ENCODE data around the gene CDC73. TPM values are rescaled to one million over a fixed set of nuclear protein-coding genes. Genes with fewer than 3 reads are reported as not detected.

Gene CDC73
- total RNA-seq, 2 experiments from 2014 or later: 50.8 to 55.2 TPM

GRCh38 chr1:193234530-193234929 is 112.7 kb downstream of the CDC73 start:
- POLR2A ChIA-PET: no interaction called here
- ATAC-seq (ENCODE audit: low read depth): no peak
- Mint-ChIP-seq H3K27ac (no peak overlapping the region), H3K4me1 (peaks cover 2% of the 10 kb centered on the region), H3K4me3 (no peak overlapping the region), H3K27me3 (no peaks in the 10 kb centered on the region), H3K9me3 (peaks cover 2% of the 10 kb centered on the region), H3K36me3 (peaks cover 48% of the 10 kb centered on the region)
- no peak for DNase-seq

DNA sequence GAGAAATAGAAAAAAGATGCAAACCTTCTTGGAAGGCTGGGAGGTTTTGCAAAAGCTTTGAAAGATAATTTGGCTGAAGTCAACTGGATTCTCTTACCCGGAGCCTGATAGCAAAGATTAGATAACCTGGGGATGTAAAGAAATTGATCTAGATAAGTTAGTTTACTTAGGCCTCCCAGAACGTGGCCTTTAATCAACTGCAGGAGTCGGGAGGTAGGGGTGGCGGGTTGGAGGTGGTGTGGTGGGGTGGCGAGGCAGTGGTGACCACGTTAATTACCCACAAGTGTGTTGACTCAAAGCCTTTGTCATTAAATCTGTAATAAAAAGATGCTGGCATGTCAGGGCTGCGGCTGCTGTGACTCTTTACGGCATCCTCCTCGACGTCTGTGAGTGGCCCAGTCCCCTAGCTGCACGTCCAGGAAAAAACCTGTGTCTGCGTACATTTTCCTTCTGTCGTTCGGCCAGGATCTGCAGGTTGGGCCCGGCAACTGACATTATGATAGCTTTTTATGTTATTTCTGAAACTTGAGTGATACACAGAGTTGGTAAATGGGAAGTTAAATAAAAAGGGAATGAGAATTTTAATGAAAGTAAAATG is 115.6 kb downstream of the CDC73 start:
- ATAC-seq (ENCODE audit: low read depth) (no peak), DNase-seq (no peak)
- peaks cover 6% of the 10 kb centered on the region for H3K9me3 Mint-ChIP-seq
- peaks cover 67% of the 10 kb centered on the region for H3K36me3 Mint-ChIP-seq
- no peak overlapping the region for H3K4me3 Mint-ChIP-seq
- POLR2A ChIA-PET: no interaction called here
- peaks cover 21% of the 10 kb centered on the region for H3K4me1 Mint-ChIP-seq
- no peaks in the 10 kb centered on the region for H3K27me3 Mint-ChIP-seq
- no peak overlapping the region for H3K27ac Mint-ChIP-seq

DNA sequence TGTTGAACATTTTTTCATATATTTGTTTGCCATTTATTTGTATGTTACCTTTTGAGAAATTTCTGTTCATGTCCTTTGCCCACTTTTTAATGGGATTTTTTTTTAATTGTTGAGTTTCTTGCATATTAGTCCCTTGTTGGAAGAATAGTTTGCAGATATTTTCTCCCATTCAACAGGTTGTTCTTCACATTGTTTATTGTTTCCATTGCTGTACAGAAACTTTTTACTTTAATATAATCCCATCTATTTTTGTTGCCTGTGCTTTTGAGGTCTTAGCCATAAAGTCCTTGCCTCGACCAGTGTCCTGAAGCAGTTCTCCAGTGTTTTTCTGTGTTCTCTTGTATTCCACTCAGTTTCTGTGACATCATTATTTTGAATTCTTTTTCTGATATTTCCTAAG is 118.8 kb downstream of the CDC73 start:
- POLR2A ChIA-PET: no interaction called here
- DNase-seq (no peak), ATAC-seq (ENCODE audit: low read depth) (no peak)
- Mint-ChIP-seq H3K4me1 (peaks cover 19% of the 10 kb centered on the region), H3K27ac (peak overlapping the region; percentile 11), H3K27me3 (no peaks in the 10 kb centered on the region), H3K36me3 (peaks cover 62% of the 10 kb centered on the region), H3K9me3 (peaks cover 4% of the 10 kb centered on the region), H3K4me3 (peak overlapping the region; percentile 39)

DNA sequence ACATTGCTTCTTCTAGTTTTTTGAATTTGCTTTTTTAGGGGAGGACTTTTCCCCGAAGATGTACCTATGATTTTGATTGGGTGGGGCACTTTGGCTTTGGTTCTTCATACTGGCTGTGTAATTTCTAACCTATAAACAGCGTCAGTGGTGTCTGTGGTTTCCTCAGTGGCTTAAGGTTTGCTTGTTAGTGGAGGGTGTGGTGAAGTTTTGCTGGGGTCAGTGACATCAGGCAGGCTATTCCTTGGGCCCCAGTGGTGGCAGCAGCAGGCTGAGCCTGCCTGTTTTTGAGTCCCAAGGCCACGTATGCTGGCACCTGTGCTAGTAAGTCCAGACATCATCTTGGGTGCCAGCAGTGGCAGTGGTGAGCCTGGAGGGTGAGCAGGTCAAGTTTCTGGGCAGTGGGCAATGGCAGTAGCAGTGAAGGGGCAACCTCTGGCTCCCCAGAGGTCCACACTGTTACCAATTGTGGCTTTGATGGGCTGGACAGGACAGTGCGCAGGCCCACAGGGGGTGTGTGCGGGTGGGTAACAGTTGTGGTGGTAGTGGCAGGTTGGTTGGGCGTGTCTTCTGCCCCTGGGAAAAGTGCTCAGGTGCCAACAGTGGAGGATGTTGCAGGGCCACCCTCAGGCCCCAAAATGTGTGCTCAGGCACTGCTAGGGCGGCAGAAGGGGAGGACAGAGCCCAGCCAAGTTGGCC is 119.4 kb downstream of the CDC73 start:
- no peak for DNase-seq
- H3K4me1 Mint-ChIP-seq: peaks cover 19% of the 10 kb centered on the region
- peak overlapping the region; percentile 39 for H3K4me3 Mint-ChIP-seq
- peak overlapping the region; percentile 46 for H3K27ac Mint-ChIP-seq
- peak; percentile 63 for ATAC-seq (ENCODE audit: low read depth)
- H3K9me3 Mint-ChIP-seq: peaks cover 4% of the 10 kb centered on the region
- POLR2A ChIA-PET: no interaction called here
- no peaks in the 10 kb centered on the region for H3K27me3 Mint-ChIP-seq
- H3K36me3 Mint-ChIP-seq: peaks cover 60% of the 10 kb centered on the region

GRCh38 chr1:193242000-193242399 is 120.2 kb downstream of the CDC73 start:
- H3K4me3 Mint-ChIP-seq: no peak overlapping the region
- H3K27ac Mint-ChIP-seq: no peak overlapping the region
- POLR2A ChIA-PET: no interaction called here
- DNase-seq (no peak), ATAC-seq (ENCODE audit: low read depth) (no peak)
- H3K4me1 Mint-ChIP-seq: peaks cover 19% of the 10 kb centered on the region
- no peaks in the 10 kb centered on the region for H3K27me3 Mint-ChIP-seq
- peaks cover 59% of the 10 kb centered on the region for H3K36me3 Mint-ChIP-seq
- peaks cover 4% of the 10 kb centered on the region for H3K9me3 Mint-ChIP-seq

GRCh38 chr1:193249187-193249586 is 127.4 kb downstream of the CDC73 start:
- POLR2A ChIA-PET: no interaction called here
- Mint-ChIP-seq H3K9me3 (no peaks in the 10 kb centered on the region), H3K36me3 (peaks cover 38% of the 10 kb centered on the region), H3K4me3 (no peak overlapping the region), H3K27me3 (no peaks in the 10 kb centered on the region), H3K4me1 (no peaks in the 10 kb centered on the region), H3K27ac (no peak overlapping the region)
- DNase-seq (no peak), ATAC-seq (ENCODE audit: low read depth) (no peak)

DNA sequence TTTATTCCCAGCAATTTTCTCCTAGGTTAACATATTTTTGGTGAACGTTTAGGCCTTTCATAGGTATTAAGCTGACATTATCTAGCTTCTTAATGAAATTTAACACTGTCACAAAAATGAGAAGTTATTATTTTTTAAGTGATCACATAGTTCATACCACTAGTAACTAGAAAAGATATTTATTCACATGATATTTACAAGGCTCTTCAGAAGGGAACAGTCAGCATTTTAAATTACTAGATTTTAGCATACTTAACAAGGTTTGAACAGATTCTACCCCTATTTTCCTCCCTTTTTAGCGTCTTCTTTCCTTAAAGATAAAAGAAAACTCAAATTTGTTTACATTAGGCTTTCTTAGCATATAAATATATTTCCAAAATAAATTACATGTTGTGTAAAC is 130.1 kb downstream of the CDC73 start:
- no peaks in the 10 kb centered on the region for H3K27me3 Mint-ChIP-seq
- POLR2A ChIA-PET: no interaction called here
- no peaks in the 10 kb centered on the region for H3K4me1 Mint-ChIP-seq
- DNase-seq (no peak), ATAC-seq (ENCODE audit: low read depth) (no peak)
- H3K27ac Mint-ChIP-seq: no peak overlapping the region
- no peak overlapping the region for H3K4me3 Mint-ChIP-seq
- no peaks in the 10 kb centered on the region for H3K9me3 Mint-ChIP-seq
- H3K36me3 Mint-ChIP-seq: peaks cover 27% of the 10 kb centered on the region

DNA sequence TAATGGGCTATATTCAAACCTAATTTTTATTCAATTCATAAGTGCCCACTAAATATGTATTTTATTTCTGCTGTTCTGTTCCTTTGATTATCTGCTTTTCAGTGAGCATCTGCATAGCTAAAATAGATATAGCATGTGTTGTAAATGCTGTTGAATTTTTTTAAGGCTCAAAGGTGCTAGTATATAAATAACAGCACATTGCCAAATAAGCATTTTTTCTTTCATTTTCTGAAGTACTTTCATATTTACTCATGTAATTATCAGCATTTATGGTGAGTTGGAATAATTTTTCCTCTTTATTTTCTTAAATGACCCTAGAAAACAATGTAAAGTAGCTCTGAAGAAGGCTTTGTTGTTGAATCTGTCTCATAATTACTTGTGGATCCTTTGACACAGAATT is 134.2 kb downstream of the CDC73 start:
- ATAC-seq (ENCODE audit: low read depth) (no peak), DNase-seq (no peak)
- Mint-ChIP-seq H3K36me3 (peaks cover 10% of the 10 kb centered on the region), H3K4me3 (no peak overlapping the region), H3K27ac (no peak overlapping the region), H3K9me3 (no peaks in the 10 kb centered on the region), H3K27me3 (no peaks in the 10 kb centered on the region), H3K4me1 (peaks cover 2% of the 10 kb centered on the region)
- POLR2A ChIA-PET: no interaction called here

DNA sequence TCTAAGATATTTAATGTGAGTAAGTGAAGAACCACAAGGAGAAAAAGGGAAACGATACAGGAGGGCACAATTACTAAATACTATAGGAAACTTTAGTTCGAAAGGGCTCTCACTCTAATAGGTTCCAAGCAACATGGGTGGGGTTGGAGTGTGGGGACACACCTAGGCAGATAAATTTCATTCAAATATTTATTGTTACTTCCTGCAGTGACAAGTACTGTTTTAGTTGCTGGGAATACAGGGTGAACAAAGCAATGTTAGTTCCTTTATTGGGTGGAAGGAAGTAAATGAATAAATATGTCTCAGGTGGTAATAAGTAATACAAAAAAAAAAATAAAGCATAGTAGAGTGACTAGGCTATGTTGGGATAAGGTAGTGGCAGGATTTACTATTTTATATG is 137.8 kb downstream of the CDC73 start:
- H3K4me3 Mint-ChIP-seq: no peak overlapping the region
- POLR2A ChIA-PET: no interaction called here
- peaks cover 18% of the 10 kb centered on the region for H3K36me3 Mint-ChIP-seq
- H3K27me3 Mint-ChIP-seq: no peaks in the 10 kb centered on the region
- H3K27ac Mint-ChIP-seq: no peak overlapping the region
- no peak for DNase-seq
- no peaks in the 10 kb centered on the region for H3K9me3 Mint-ChIP-seq
- no peak for ATAC-seq (ENCODE audit: low read depth)
- peaks cover 2% of the 10 kb centered on the region for H3K4me1 Mint-ChIP-seq

DNA sequence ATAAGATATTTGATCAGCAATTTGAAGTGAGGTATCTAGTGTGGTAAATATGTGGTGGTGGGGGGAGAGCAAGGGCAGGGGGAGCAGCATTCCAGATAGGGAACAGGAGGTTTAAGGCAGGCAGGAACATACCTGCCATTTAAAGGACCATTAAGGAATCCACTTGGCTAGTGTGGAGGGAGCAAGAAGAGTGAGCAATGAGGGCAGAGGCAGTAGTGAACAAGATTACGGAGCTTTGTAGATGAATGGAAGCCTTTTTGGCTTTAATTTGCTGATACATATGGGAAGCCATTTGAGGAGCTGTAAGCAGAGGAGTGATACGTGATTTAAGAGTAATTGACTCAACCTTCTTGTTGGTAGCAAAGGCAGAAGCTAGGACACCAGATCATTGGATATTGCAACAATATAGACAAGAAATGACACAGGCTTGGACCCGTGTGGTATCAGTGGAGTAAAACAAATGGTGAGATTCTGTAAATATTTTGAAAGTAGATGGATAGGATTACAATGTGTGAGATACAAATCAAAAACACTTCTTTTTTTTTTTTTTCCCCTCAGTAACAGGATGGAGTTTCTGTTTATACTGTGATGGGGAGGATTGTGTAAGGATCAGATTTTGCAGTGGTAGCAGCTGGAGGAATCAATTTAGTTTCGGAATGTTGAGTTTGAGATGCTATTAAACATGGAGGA is 138.4 kb downstream of the CDC73 start:
- Mint-ChIP-seq H3K4me3 (no peak overlapping the region), H3K36me3 (peaks cover 15% of the 10 kb centered on the region), H3K27ac (no peak overlapping the region), H3K27me3 (no peaks in the 10 kb centered on the region), H3K9me3 (no peaks in the 10 kb centered on the region), H3K4me1 (peaks cover 2% of the 10 kb centered on the region)
- no peak for ATAC-seq (ENCODE audit: low read depth)
- POLR2A ChIA-PET: no interaction called here
- no peak for DNase-seq

DNA sequence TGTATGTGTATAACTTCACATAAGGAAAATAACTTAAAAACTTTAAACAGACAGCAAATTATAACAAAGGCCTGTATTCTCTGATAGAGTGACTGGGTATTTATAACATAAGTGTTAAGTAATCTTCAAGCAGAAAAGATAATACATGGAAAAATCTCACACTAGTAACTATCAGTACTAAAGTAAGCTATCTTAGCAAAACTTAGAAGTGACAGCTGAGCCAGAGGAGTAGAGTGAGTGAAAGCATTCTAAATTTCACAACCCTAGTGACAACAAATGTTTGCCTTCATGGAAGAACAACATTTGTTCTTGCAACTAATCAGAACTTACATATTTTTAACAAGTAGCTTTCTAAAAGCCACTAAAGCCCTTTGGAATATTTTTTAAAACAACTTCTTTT is 139.1 kb downstream of the CDC73 start:
- peaks cover 3% of the 10 kb centered on the region for H3K9me3 Mint-ChIP-seq
- H3K4me3 Mint-ChIP-seq: no peak overlapping the region
- ATAC-seq (ENCODE audit: low read depth) (no peak), DNase-seq (no peak)
- H3K4me1 Mint-ChIP-seq: peaks cover 2% of the 10 kb centered on the region
- POLR2A ChIA-PET: no interaction called here
- peaks cover 21% of the 10 kb centered on the region for H3K36me3 Mint-ChIP-seq
- no peaks in the 10 kb centered on the region for H3K27me3 Mint-ChIP-seq
- H3K27ac Mint-ChIP-seq: no peak overlapping the region

DNA sequence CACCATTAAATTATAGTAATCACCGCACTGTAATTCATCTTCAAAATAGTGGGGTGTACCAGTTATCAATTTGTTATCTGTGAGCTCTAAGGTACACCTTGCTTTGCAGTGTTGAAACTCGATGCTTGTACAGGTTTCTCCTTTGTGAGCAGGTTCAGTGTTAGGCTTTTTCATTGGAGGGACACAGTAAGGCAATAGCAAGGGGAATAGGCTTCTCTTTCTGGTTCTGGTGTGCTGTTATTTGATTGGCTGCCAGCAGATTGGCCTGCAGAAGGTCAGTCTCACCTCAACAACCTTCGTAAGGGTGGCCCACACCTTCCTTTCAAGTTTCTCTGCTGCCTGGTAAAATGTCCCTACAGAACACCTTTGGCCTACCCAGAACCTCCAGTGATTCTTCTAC is 140.8 kb downstream of the CDC73 start:
- Mint-ChIP-seq H3K4me1 (no peaks in the 10 kb centered on the region), H3K27me3 (no peaks in the 10 kb centered on the region), H3K9me3 (peaks cover 5% of the 10 kb centered on the region), H3K4me3 (no peak overlapping the region), H3K27ac (no peak overlapping the region), H3K36me3 (peaks cover 20% of the 10 kb centered on the region)
- POLR2A ChIA-PET: no interaction called here
- DNase-seq: no peak
- ATAC-seq (ENCODE audit: low read depth): no peak

- no peak overlapping the region for H3K4me3 Mint-ChIP-seq
Measured at GRCh38 chr1:193264313-193265065, 142.7 kb downstream of the CDC73 start.

More at GRCh38 chr1:193264313-193265065, 142.7 kb downstream of the CDC73 start:
- H3K27ac Mint-ChIP-seq: no peak overlapping the region
- ATAC-seq (ENCODE audit: low read depth): no peak
- H3K4me1 Mint-ChIP-seq: no peaks in the 10 kb centered on the region
- no peaks in the 10 kb centered on the region for H3K27me3 Mint-ChIP-seq
- no peak for DNase-seq
- POLR2A ChIA-PET: interaction anchor here (0.7 kb wide), 1 partner anchor 1027 kb away, joined by 5 read pairs; no protein-coding TSS in a partner anchor
- peaks cover 5% of the 10 kb centered on the region for H3K9me3 Mint-ChIP-seq
- peaks cover 26% of the 10 kb centered on the region for H3K36me3 Mint-ChIP-seq
